GM19324 (cell line): ENCODE data around the gene PCDH9.
"Not testable (repeated sequence)": the region's sequence is repeated elsewhere in the genome, so short reads cannot be mapped to it uniquely, and the experiment has no call there.

Experiments
- ATAC-seq: cut with Tn5 transposase; IDR thresholded peaks from one replicate; pipeline ENCODE4 v1.9.1; 2021; ENCODE audit warnings: mild to moderate bottlenecking, moderate library complexity; ENCODE audit not compliant: unreplicated experiment, low FRiP score

PCDH9 gene

GRCh38 chr13:66805657-66806056, 424.5 kb downstream of the PCDH9 start:
- ATAC-seq: no peak

GRCh38 chr13:66803808-66804456, 426.2 kb downstream of the PCDH9 start:
- no peak for ATAC-seq

GRCh38 chr13:66803013-66803807, 426.9 kb downstream of the PCDH9 start:
- no peak for ATAC-seq

GRCh38 chr13:66795636-66796035, 434.5 kb downstream of the PCDH9 start:
- ATAC-seq: no peak

- peak; percentile 63 for ATAC-seq
Measured at GRCh38 chr13:66794340-66795031, 435.6 kb downstream of the PCDH9 start.

GRCh38 chr13:66790861-66791260, 439.3 kb downstream of the PCDH9 start:
- ATAC-seq: no peak

GRCh38 chr13:66781241-66781640, 448.9 kb downstream of the PCDH9 start:
- no peak for ATAC-seq

GRCh38 chr13:66780814-66781213, 449.3 kb downstream of the PCDH9 start:
- no peak for ATAC-seq

GRCh38 chr13:66778461-66778860, 451.7 kb downstream of the PCDH9 start:
- ATAC-seq: no peak

GRCh38 chr13:66775196-66775595, 454.9 kb downstream of the PCDH9 start:
- no peak for ATAC-seq

- no peak for ATAC-seq
Measured at GRCh38 chr13:66774046-66774445, 456.1 kb downstream of the PCDH9 start.

- no peak for ATAC-seq
Measured at GRCh38 chr13:66765559-66765958, 464.6 kb downstream of the PCDH9 start.

GRCh38 chr13:66760678-66761077, 469.5 kb downstream of the PCDH9 start:
- not testable (repeated sequence) for ATAC-seq

GRCh38 chr13:66759919-66760318, 470.2 kb downstream of the PCDH9 start:
- ATAC-seq: no peak

GRCh38 chr13:66751691-66752090, 478.4 kb downstream of the PCDH9 start:
- peak; percentile 82 for ATAC-seq

- no peak for ATAC-seq
Measured at GRCh38 chr13:66748712-66749111, 481.4 kb downstream of the PCDH9 start.

GRCh38 chr13:66745307-66745706, 484.8 kb downstream of the PCDH9 start:
- ATAC-seq: no peak

- no peak for ATAC-seq
Measured at GRCh38 chr13:66723576-66723975, 506.6 kb downstream of the PCDH9 start.

GRCh38 chr13:66716538-66716937, 513.6 kb downstream of the PCDH9 start:
- no peak for ATAC-seq

GRCh38 chr13:66714795-66715194, 515.3 kb downstream of the PCDH9 start:
- ATAC-seq: no peak

- ATAC-seq: no peak
Measured at GRCh38 chr13:66704110-66704509, 526.0 kb downstream of the PCDH9 start.
